Upper lobe of left lung (tissue), 4 donors: Measurements from ENCODE around the gene CLCA2.

Experiments used
- POLR2A ChIP-seq, 4 donors: fragments of 450-650 bp; IDR thresholded peaks; one replicate each; pipeline ENCODE4 v1.5.1; 2016 to 2017; ENCODE audit warnings: antibody characterized with exemption in 4 of 4, mild to moderate bottlenecking in 2 of 4
- TF ChIP-seq, protein P1 (sequence below), 6 experiments: fragments of 450-650 bp in 4 of 6; fragments of 200-600 bp in 2 of 6; sonication (generic) in 2 of 6; IDR thresholded peaks; one replicate each; pipeline ENCODE4 v1.5.1; 2016 to 2019; ENCODE audit warnings: antibody characterized with exemption in 6 of 6

- TF ChIP-seq, protein P1, sequence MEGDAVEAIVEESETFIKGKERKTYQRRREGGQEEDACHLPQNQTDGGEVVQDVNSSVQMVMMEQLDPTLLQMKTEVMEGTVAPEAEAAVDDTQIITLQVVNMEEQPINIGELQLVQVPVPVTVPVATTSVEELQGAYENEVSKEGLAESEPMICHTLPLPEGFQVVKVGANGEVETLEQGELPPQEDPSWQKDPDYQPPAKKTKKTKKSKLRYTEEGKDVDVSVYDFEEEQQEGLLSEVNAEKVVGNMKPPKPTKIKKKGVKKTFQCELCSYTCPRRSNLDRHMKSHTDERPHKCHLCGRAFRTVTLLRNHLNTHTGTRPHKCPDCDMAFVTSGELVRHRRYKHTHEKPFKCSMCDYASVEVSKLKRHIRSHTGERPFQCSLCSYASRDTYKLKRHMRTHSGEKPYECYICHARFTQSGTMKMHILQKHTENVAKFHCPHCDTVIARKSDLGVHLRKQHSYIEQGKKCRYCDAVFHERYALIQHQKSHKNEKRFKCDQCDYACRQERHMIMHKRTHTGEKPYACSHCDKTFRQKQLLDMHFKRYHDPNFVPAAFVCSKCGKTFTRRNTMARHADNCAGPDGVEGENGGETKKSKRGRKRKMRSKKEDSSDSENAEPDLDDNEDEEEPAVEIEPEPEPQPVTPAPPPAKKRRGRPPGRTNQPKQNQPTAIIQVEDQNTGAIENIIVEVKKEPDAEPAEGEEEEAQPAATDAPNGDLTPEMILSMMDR (IDR thresholded peaks at IDR 0.05): no peak
- TF ChIP-seq POLR2A (IDR thresholded peaks at IDR 0.05): no peak
Measured at GRCh38 chr1:86449103-86449502, 25.1 kb downstream of the CLCA2 start.
